Small intestine (tissue), 7 donors: Measurements from ENCODE around the gene FBXL4. TPM values are rescaled to one million over a fixed set of nuclear protein-coding genes. Genes with fewer than 3 reads are reported as not detected.

Source experiments
- DNase-seq, 2 donors: peaks; one replicate each; pipeline versions ENCODE4 v3.0.0 to v3.0.0-alpha.2; 2013
- FAIRE-seq: peaks from 2 replicates; lab custom pipeline; 2012; peaks lifted over from hg19 to GRCh38; lab: Jason Lieb, UNC
- H3K27ac ChIP-seq, 3 donors: one replicate each; pipeline ENCODE4 v1.5.1; 2013; ENCODE audit warnings: low read length in 2 of 3, mild to moderate bottlenecking in 2 of 3, control low read depth in 1 of 3, inconsistent platforms in 1 of 3, low read depth in 1 of 3, moderate library complexity in 1 of 3
- H3K27me3 ChIP-seq, 3 donors: one replicate each; pipeline ENCODE4 v1.6.1; 2013; ENCODE audit warnings: low read length in 3 of 3, inconsistent platforms in 1 of 3; ENCODE audit not compliant: control insufficient read depth in 3 of 3, insufficient read depth in 3 of 3
- H3K36me3 ChIP-seq, 3 donors: one replicate each; pipeline ENCODE4 v1.6.1; 2013; ENCODE audit warnings: low read length in 3 of 3, inconsistent platforms in 1 of 3, low read depth in 1 of 3, mild to moderate bottlenecking in 1 of 3, moderate library complexity in 1 of 3; ENCODE audit not compliant: control insufficient read depth in 3 of 3, insufficient read depth in 2 of 3
- H3K4me1 ChIP-seq, 3 donors: one replicate each; pipeline ENCODE4 v1.6.1; 2013; ENCODE audit warnings: low read length in 2 of 3, inconsistent platforms in 1 of 3, low read depth in 1 of 3, mild to moderate bottlenecking in 1 of 3, moderate library complexity in 1 of 3; ENCODE audit not compliant: control insufficient read depth in 3 of 3, insufficient read depth in 2 of 3
- H3K4me3 ChIP-seq, 3 donors: one replicate each; pipeline ENCODE4 v1.5.1; 2013; ENCODE audit warnings: low read length in 3 of 3, control low read depth in 1 of 3, inconsistent platforms in 1 of 3, low read depth in 1 of 3, mild to moderate bottlenecking in 1 of 3, moderate library complexity in 1 of 3
- H3K9me3 ChIP-seq, 2 donors: one replicate each; pipeline ENCODE4 v1.6.1; 2013; ENCODE audit warnings: low read depth in 1 of 2, low read length in 1 of 2; ENCODE audit not compliant: control insufficient read depth in 2 of 2, insufficient read depth in 1 of 2
- WGBS, 3 donors: extraction: QIAGEN DNeasy Blood & Tissue Kit; methylation state at CpG; one replicate each; pipeline ENCODE4 v1.1.7; 2013; 5-methylcytosine and 5-hydroxymethylcytosine counted together
- polyA plus RNA-seq, 4 donors: library from polyadenylated mRNA; stranded (reverse) in 3 of 4; unstranded in 1 of 4; fragments of 200-250 nt in 3 of 4; fragments of 120-200 nt in 1 of 4; gene quantifications; one replicate each; pipeline versions ENCODE4 v1.2.1 to v1.2.3, GENCODE V29; 2013
- donor health status: healthy with polysubstance abuse.
- donor health status: control.
- donor health status: control.
- donor health status: Bipolar disorder and iron deficiency.
- donor health status: healthy.

FBXL4 gene
- polyA plus RNA-seq, 4 donors, result 3.1 to 17.4 (median 4.6) TPM

GRCh38 chr6:98848539-98849242, 99.1 kb downstream of the FBXL4 start:
- H3K4me3 ChIP-seq, result no peak overlapping the region
- H3K27ac ChIP-seq, result no peak overlapping the region
- H3K9me3 ChIP-seq, result no peaks in the 10 kb centered on the region
- H3K27me3 ChIP-seq, result peaks cover 0 to 58% (median 37%) of the 10 kb centered on the region in 3 donors
- DNase-seq, result no peak
- no peaks in the 10 kb centered on the region for H3K36me3 ChIP-seq
- FAIRE-seq, result no peak
- 46 to 66% (median 60%) methylated on average over 18 of the region's 18 CpGs for WGBS, 3 donors
- H3K4me1 ChIP-seq, result peaks cover 0 to 9% (median 5%) of the 10 kb centered on the region in 3 donors

DNA sequence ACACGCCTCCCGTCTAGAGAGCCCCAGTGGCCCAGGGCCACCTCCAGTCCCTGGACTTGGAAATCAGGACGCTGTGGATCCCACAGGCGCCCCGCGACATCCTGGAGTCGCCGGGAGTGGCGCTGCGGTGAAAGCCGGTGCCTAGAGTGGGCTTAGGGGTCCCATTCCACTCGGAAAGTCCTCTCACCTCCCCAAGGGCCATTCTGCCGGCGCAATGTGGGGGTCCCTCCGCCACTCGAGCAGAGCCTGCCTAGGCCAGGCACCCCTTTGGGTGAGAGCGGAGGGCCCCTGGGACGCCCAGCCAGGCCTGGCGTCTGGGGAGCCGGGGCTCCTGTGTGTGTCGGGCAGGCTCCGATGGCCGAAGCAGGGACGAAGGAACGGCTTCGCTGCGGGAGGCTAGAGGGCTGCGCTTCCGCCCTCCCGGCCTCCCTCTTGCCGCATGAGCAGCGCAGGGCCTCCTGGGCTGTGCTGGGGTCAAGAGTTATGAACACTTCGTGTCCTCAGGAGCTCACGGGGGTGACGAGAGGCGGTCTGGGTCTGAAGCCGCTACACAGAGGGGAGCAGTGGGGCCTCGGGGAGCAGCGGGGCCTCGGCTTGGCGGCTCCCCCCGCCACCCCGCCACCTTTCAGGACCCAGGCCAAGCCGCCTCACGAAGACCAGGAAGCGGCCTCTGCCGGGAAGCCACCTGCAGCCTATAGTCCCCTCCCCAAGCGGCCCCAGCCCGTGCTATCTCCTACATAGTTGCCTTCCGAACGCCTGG, 99.8 kb downstream of the FBXL4 start:
- H3K4me1 ChIP-seq, result peaks cover 0 to 9% (median 5%) of the 10 kb centered on the region in 3 donors
- H3K9me3 ChIP-seq, result no peaks in the 10 kb centered on the region
- no peaks in the 10 kb centered on the region for H3K36me3 ChIP-seq
- 3 to 6% (median 4%) methylated on average over 43 to 51 of the region's 51 CpGs for WGBS, 3 donors
- no peak for FAIRE-seq
- H3K4me3 ChIP-seq, result peak overlapping the region in 1 of 3 donors; percentile 1
- DNase-seq, result peak in 1 of 2 donors; percentile 43
- H3K27ac ChIP-seq, result no peak overlapping the region
- H3K27me3 ChIP-seq, result peaks cover 0 to 66% (median 44%) of the 10 kb centered on the region in 3 donors

GRCh38 chr6:98847416-98847778, 100.3 kb downstream of the FBXL4 start:
- Histone ChIP-seq H3K36me3 (no peaks in the 10 kb centered on the region), H3K4me1 (peaks cover 0 to 9% (median 5%) of the 10 kb centered on the region in 3 donors), H3K4me3 (peak overlapping the region in 1 of 3 donors; percentile 1), H3K27me3 (peaks cover 0 to 71% (median 50%) of the 10 kb centered on the region in 3 donors), H3K9me3 (no peaks in the 10 kb centered on the region), H3K27ac (no peak overlapping the region)
- no peak for DNase-seq
- no peak for FAIRE-seq
- WGBS, 3 donors, result 24 to 37% (median 34%) methylated on average over 11 of the region's 11 CpGs

- Histone ChIP-seq H3K27me3 (peaks cover 0 to 84% (median 53%) of the 10 kb centered on the region in 3 donors), H3K36me3 (no peaks in the 10 kb centered on the region), H3K4me1 (peaks cover 0 to 9% (median 5%) of the 10 kb centered on the region in 3 donors), H3K4me3 (no peak overlapping the region), H3K27ac (no peak overlapping the region), H3K9me3 (no peaks in the 10 kb centered on the region)
- DNase-seq, result no peak
- WGBS, 3 donors, result 50 to 55% (median 54%) methylated on average over 3 of the region's 3 CpGs
- FAIRE-seq, result no peak
These were observed 101.7 kb downstream of the FBXL4 start for GRCh38 chr6:98846021-98846380.

- Histone ChIP-seq H3K4me3 (peak overlapping the region in 1 of 3 donors; percentile 4), H3K36me3 (no peaks in the 10 kb centered on the region), H3K9me3 (no peaks in the 10 kb centered on the region), H3K27me3 (peaks cover 0 to 87% (median 56%) of the 10 kb centered on the region in 3 donors), H3K4me1 (peaks cover 0 to 9% (median 5%) of the 10 kb centered on the region in 3 donors), H3K27ac (no peak overlapping the region)
- DNase-seq (peak; percentile 65 to 83), FAIRE-seq (no peak)
- WGBS, 3 donors, result 1 to 2% (median 1%) methylated on average over 42 to 50 of the region's 50 CpGs
These were observed 102.3 kb downstream of the FBXL4 start for GRCh38 chr6:98845211-98846020.

DNA sequence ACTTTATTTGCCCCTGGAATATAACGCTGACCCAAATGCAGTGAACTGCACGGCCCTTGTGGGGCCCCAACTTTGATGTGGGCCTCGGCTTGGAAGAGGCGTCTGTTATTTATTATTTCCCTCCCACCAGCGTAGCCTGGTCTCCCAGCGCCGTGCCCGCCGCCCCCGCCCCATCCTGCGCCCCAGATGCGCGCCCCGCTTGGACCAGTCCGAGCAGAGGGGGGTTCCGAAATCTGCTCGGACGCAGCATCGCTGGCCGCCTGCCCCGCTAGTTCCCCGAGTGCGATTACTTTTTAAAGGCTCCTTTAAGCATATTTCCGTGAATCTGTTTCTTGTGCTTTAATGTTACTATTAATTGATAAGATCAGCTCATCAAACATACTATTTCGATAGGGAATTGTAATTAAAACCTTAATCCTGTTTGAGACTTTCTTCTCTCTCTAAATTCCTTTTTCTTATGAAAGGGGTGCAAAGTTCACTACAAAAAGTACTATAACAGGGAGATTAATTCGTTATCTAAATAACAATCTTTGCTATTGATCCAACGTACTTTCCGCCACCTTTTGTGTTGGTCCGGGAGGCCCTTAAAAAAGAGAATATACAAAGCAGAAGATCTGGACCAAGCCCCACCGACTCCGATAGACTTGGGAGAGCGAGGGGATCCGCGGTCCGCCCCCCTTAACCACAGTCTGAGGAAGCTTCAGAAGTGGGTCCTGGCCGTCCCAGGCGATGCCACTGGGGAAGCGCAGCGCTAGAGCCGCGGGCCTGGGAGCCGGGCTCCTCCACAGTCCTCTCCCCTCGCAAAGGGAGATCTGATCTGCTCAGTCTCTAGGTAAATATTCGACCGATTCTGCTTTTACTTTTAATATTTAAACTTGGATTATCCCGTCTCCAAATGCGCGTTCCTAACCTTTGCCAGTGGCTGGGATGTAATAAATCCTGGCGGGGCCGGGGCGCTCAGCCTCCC, 103.2 kb downstream of the FBXL4 start:
- no peak overlapping the region for H3K27ac ChIP-seq
- FAIRE-seq (no peak), DNase-seq (no peak)
- no peaks in the 10 kb centered on the region for H3K9me3 ChIP-seq
- H3K4me3 ChIP-seq, result peak overlapping the region in 2 of 3 donors; percentile 2 to 4
- 3 to 8% (median 6%) methylated on average over 51 of the region's 51 CpGs for WGBS, 3 donors
- peaks cover 0 to 96% (median 63%) of the 10 kb centered on the region in 3 donors for H3K27me3 ChIP-seq
- no peaks in the 10 kb centered on the region for H3K36me3 ChIP-seq
- H3K4me1 ChIP-seq, result peaks cover 0 to 9% (median 5%) of the 10 kb centered on the region in 3 donors

- Histone ChIP-seq H3K4me1 (peaks cover 0 to 9% (median 5%) of the 10 kb centered on the region in 3 donors), H3K4me3 (peak overlapping the region in 1 of 3 donors; percentile 2), H3K9me3 (no peaks in the 10 kb centered on the region), H3K27ac (no peak overlapping the region), H3K36me3 (no peaks in the 10 kb centered on the region), H3K27me3 (peaks cover 0 to 89% (median 58%) of the 10 kb centered on the region in 3 donors)
- FAIRE-seq, result no peak
- no peak for DNase-seq
- 4 to 7% (median 4%) methylated on average over 51 to 53 of the region's 53 CpGs for WGBS, 3 donors
These were observed 104.2 kb downstream of the FBXL4 start for GRCh38 chr6:98843271-98844243.
